Thyroid gland (tissue), 4 donors: ENCODE measurements around the gene NRIP2.

Experiments
- CTCF ChIP-seq, 6 experiments: fragments of 200-600 bp in 3 of 6; fragments of 450-650 bp in 3 of 6; sonication (generic) in 3 of 6; IDR thresholded peaks; one replicate each; pipeline ENCODE4 v1.5.1; 2016 to 2019; ENCODE audit warnings: antibody characterized with exemption in 6 of 6, mild to moderate bottlenecking in 2 of 6, inconsistent platforms in 1 of 6, moderate library complexity in 1 of 6
- POLR2A ChIP-seq, 2 donors: fragments of 450-650 bp; IDR thresholded peaks; one replicate each; pipeline ENCODE4 v1.6.1; 2017; ENCODE audit warnings: antibody characterized with exemption in 2 of 2, mild to moderate bottlenecking in 2 of 2, moderate library complexity in 1 of 2

GRCh38 chr12:2820432-2820831 lies 14.4 kb downstream of the NRIP2 start:
- TF ChIP-seq CTCF (IDR thresholded peaks at IDR 0.05) (no peak), POLR2A (IDR thresholded peaks at IDR 0.05) (no peak)
